Heart left ventricle (tissue), 13 donors: ENCODE results near the gene PIP5KL1.

ENCODE experiments used
- POLR2A ChIP-seq, 2 donors: fragments of 450-650 bp; IDR thresholded peaks; one replicate each; pipeline ENCODE4 v1.6.1; 2017; ENCODE audit warnings: antibody characterized with exemption in 2 of 2, mild to moderate bottlenecking in 2 of 2, moderate library complexity in 2 of 2
- TF ChIP-seq, protein P1 (sequence below), 12 donors: fragments of 200-600 bp; sonication (generic) in 4 of 12; IDR thresholded peaks; one replicate each; pipeline versions ENCODE4 v1.5.0 to v1.8.0; 2018 to 2022; ENCODE audit warnings: antibody characterized with exemption in 12 of 12, mild to moderate bottlenecking in 5 of 12
- donor health status: ischemic (EF 13 %, LVEDD 7.1; RV severe dilation, severe dysfunction).
- donor health status: DM: no; HTN: yes; CAD: no.
- donor health status: DM: no; HTN: no; CAD: no.
- donor health status: ischemic (EF 25% LVEDD 6.9; RV normal size, moderate dysfunction).
- donor health status: ischemic (EF 25% LVEDD 5.7; RV mildly dilated, moderate dysfunction).
- donor health status: ischemic (EF 35%, LVEDD 5.7; RV mildly dilated, moderate dysfunction).
- donor health status: nonischemic (EF 11% LVEDD 7.7; RV severe dilation, severe dysfunction).
- donor health status: DM: yes; HTN: yes; CAD: no.
- donor health status: PGD.
- donor health status: ischemic (EF 29% LVEDD 5.4; RV normal size, mild dysfunction).
- donor health status: nonischemic (EF 23%, LVEDD 6.1; RV moderate dilation, normal function).

- TF ChIP-seq, protein P1, sequence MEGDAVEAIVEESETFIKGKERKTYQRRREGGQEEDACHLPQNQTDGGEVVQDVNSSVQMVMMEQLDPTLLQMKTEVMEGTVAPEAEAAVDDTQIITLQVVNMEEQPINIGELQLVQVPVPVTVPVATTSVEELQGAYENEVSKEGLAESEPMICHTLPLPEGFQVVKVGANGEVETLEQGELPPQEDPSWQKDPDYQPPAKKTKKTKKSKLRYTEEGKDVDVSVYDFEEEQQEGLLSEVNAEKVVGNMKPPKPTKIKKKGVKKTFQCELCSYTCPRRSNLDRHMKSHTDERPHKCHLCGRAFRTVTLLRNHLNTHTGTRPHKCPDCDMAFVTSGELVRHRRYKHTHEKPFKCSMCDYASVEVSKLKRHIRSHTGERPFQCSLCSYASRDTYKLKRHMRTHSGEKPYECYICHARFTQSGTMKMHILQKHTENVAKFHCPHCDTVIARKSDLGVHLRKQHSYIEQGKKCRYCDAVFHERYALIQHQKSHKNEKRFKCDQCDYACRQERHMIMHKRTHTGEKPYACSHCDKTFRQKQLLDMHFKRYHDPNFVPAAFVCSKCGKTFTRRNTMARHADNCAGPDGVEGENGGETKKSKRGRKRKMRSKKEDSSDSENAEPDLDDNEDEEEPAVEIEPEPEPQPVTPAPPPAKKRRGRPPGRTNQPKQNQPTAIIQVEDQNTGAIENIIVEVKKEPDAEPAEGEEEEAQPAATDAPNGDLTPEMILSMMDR (IDR thresholded peaks at IDR 0.05) = no peak
- no peak for TF ChIP-seq POLR2A (IDR thresholded peaks at IDR 0.05)
Measured at GRCh38 chr9:127979333-127980059, 48.9 kb upstream of the PIP5KL1 start.
